NCI-H526 (cell line): ENCODE measurements around the gene MPC1.
A peak's percentile ranks its signal among the peaks of the same experiment; 100 is the strongest.
"Not testable (repeated sequence)": the region's sequence is repeated elsewhere in the genome, so short reads cannot be mapped to it uniquely, and the experiment has no call there.

Source experiments
- DNase-seq, 2 experiments: peaks; one replicate each; lab custom pipeline; 2025; lab: John Stamatoyannopoulos, UW

MPC1 gene

GRCh38 chr6:166406197-166406596 lies 23.5 kb upstream of the MPC1 start:
- DNase-seq: peak in 1 of 2 experiments; percentile 52

- no peak for DNase-seq
These were observed 22.6 kb upstream of the MPC1 start for GRCh38 chr6:166405386-166405785.

GRCh38 chr6:166402582-166403277 lies 20.0 kb upstream of the MPC1 start:
- peak in 1 of 2 experiments; percentile 7 for DNase-seq

GRCh38 chr6:166400649-166401250 lies 18.0 kb upstream of the MPC1 start:
- DNase-seq: peak; percentile 43 to 82

- no peak for DNase-seq
These were observed 17.4 kb upstream of the MPC1 start for GRCh38 chr6:166400181-166400580.

GRCh38 chr6:166398348-166398747 lies 15.6 kb upstream of the MPC1 start:
- DNase-seq: no peak

- DNase-seq: no peak
These were observed 15.1 kb upstream of the MPC1 start for GRCh38 chr6:166397849-166398248.

GRCh38 chr6:166395778-166396177 lies 13.0 kb upstream of the MPC1 start:
- no peak for DNase-seq

GRCh38 chr6:166395351-166395750 lies 12.6 kb upstream of the MPC1 start:
- no peak for DNase-seq

- no peak for DNase-seq
These were observed 11.5 kb upstream of the MPC1 start for GRCh38 chr6:166394036-166394892.

GRCh38 chr6:166393535-166393823 lies 10.7 kb upstream of the MPC1 start:
- DNase-seq: no peak

- DNase-seq: not testable (repeated sequence)
These were observed 10.2 kb upstream of the MPC1 start for GRCh38 chr6:166392755-166393534.

GRCh38 chr6:166389119-166389518 lies 6.4 kb upstream of the MPC1 start:
- DNase-seq: no peak

- DNase-seq: no peak
These were observed 5.7 kb upstream of the MPC1 start for GRCh38 chr6:166388290-166389004.

- no peak for DNase-seq
These were observed 5.0 kb upstream of the MPC1 start for GRCh38 chr6:166387642-166388289.

GRCh38 chr6:166387098-166387497 lies 4.4 kb upstream of the MPC1 start:
- not testable (repeated sequence) for DNase-seq

GRCh38 chr6:166386111-166386510 lies 3.4 kb upstream of the MPC1 start:
- DNase-seq: no peak

- peak in 1 of 2 experiments; percentile 53 for DNase-seq
These were observed 1.1 kb upstream of the MPC1 start for GRCh38 chr6:166383802-166384363.

- DNase-seq: no peak
These were observed 224 bp downstream of the MPC1 start for GRCh38 chr6:166382500-166382932.

- peak; percentile 53 to 86 for DNase-seq
These were observed 824 bp downstream of the MPC1 start for GRCh38 chr6:166381733-166382499.
